LHCN-M2 (cell line): ENCODE results near the gene WFIKKN1. TPM values are rescaled to one million over a fixed set of nuclear protein-coding genes. Genes with fewer than 3 reads are reported as not detected.

ENCODE experiments used
- total RNA-seq: library from RNA; depleted of rRNA; stranded (reverse); fragments of >200 nt; gene quantifications from 2 replicates; pipeline ENCODE4 v1.2.3, GENCODE V29; 2014; rRNA removed

Gene WFIKKN1
- total RNA-seq, 1 experiment from 2014 or later: 0.06 TPM

Other genes with a start within 250 kb of the WFIKKN1 start
- 72.4 and 90.2 TPM in 2 replicates for gene PGAP6, start 249.0 kb upstream of the WFIKKN1 start, total RNA-seq
- 142 and 186 TPM in 2 replicates for gene NME4, start 233.8 kb upstream of the WFIKKN1 start, total RNA-seq
- gene DECR2, start 229.1 kb upstream of the WFIKKN1 start, total RNA-seq: 18.8 and 22.6 TPM in 2 replicates
- gene RAB11FIP3, start 205.3 kb upstream of the WFIKKN1 start, total RNA-seq: 44.1 and 61.6 TPM in 2 replicates
- gene CAPN15, start 103.3 kb upstream of the WFIKKN1 start, total RNA-seq: 66.5 and 71.1 TPM in 2 replicates
- gene PRR35, start 70.6 kb upstream of the WFIKKN1 start, total RNA-seq: 0.06 TPM in 1 of 2 replicates, not detected in the other
- 0.11 TPM in 1 of 2 replicates, not detected in the other for gene NHLRC4, start 64.0 kb upstream of the WFIKKN1 start, total RNA-seq
- 46.7 and 51.4 TPM in 2 replicates for gene PIGQ, start 61.0 kb upstream of the WFIKKN1 start, total RNA-seq
- gene RAB40C, start 40.9 kb upstream of the WFIKKN1 start, total RNA-seq: 11.9 and 13.3 TPM in 2 replicates
- 132 and 145 TPM in 2 replicates for gene METTL26, start 5.3 kb downstream of the WFIKKN1 start, total RNA-seq
- 19.7 and 20.2 TPM in 2 replicates for gene MCRIP2, start 10.8 kb downstream of the WFIKKN1 start, total RNA-seq
- gene WDR90, start 18.4 kb downstream of the WFIKKN1 start, total RNA-seq: 23.4 and 29.1 TPM in 2 replicates
- gene RHOT2, start 37.1 kb downstream of the WFIKKN1 start, total RNA-seq: 79.4 and 87.4 TPM in 2 replicates
- gene RHBDL1, start 44.7 kb downstream of the WFIKKN1 start, total RNA-seq: 0.58 and 0.80 TPM in 2 replicates
- 287 and 383 TPM in 2 replicates for gene STUB1, start 49.4 kb downstream of the WFIKKN1 start, total RNA-seq
- gene JMJD8, start 53.3 kb downstream of the WFIKKN1 start, total RNA-seq: 68.1 and 71.2 TPM in 2 replicates
- 7.1 and 9.1 TPM in 2 replicates for gene WDR24, start 59.4 kb downstream of the WFIKKN1 start, total RNA-seq
- 0.13 TPM in 1 of 2 replicates, not detected in the other for gene FBXL16, start 74.8 kb downstream of the WFIKKN1 start, total RNA-seq
- 94.9 and 127 TPM in 2 replicates for gene METRN, start 84.1 kb downstream of the WFIKKN1 start, total RNA-seq
- 36.7 and 55.9 TPM in 2 replicates for gene ANTKMT, start 90.2 kb downstream of the WFIKKN1 start, total RNA-seq
- gene CCDC78, start 95.5 kb downstream of the WFIKKN1 start, total RNA-seq: 5.1 and 7.0 TPM in 2 replicates
- 10.7 and 19.2 TPM in 2 replicates for gene HAGHL, start 96.1 kb downstream of the WFIKKN1 start, total RNA-seq
- gene CIAO3, start 110.0 kb downstream of the WFIKKN1 start, total RNA-seq: 29.0 and 31.9 TPM in 2 replicates
- not detected in 2 replicates for gene MSLN, start 129.7 kb downstream of the WFIKKN1 start, total RNA-seq
- gene RPUSD1, start 157.4 kb downstream of the WFIKKN1 start, total RNA-seq: 46.0 and 56.6 TPM in 2 replicates
- gene CHTF18, start 157.6 kb downstream of the WFIKKN1 start, total RNA-seq: 39.2 and 51.2 TPM in 2 replicates
- not detected in 2 replicates for gene GNG13, start 169.7 kb downstream of the WFIKKN1 start, total RNA-seq